Astrocyte of the hippocampus (primary cell): Measurements from ENCODE around the gene RNF121.

Source experiments
- DNase-seq: peaks from one replicate; pipeline ENCODE4 v3.0.0; 2011; ENCODE audit warnings: low read depth, low spot score

RNF121 gene

GRCh38 chr11:71934213-71934612 is 5.4 kb downstream of the RNF121 start:
- no peak for DNase-seq

- DNase-seq = no peak
Measured at GRCh38 chr11:71935338-71935925, 6.6 kb downstream of the RNF121 start.

GRCh38 chr11:71936825-71937224 is 8.0 kb downstream of the RNF121 start:
- peak; percentile 58 for DNase-seq

- DNase-seq = no peak
Measured at GRCh38 chr11:71937826-71938225, 9.0 kb downstream of the RNF121 start.

- DNase-seq = no peak
Measured at GRCh38 chr11:71940561-71941219, 11.8 kb downstream of the RNF121 start.

- peak; percentile 74 for DNase-seq
Measured at GRCh38 chr11:71946144-71946571, 17.3 kb downstream of the RNF121 start.

- DNase-seq = no peak
Measured at GRCh38 chr11:71947498-71947897, 18.7 kb downstream of the RNF121 start.

GRCh38 chr11:71948314-71949027 is 19.6 kb downstream of the RNF121 start:
- DNase-seq = peak; percentile 34

- no peak for DNase-seq
Measured at GRCh38 chr11:71949034-71949433, 20.2 kb downstream of the RNF121 start.

- no peak for DNase-seq
Measured at GRCh38 chr11:71951741-71952310, 23.0 kb downstream of the RNF121 start.

GRCh38 chr11:71955898-71956456 is 27.1 kb downstream of the RNF121 start:
- no peak for DNase-seq

- DNase-seq = peak; percentile 54
Measured at GRCh38 chr11:71962428-71963038, 33.7 kb downstream of the RNF121 start.

- DNase-seq = no peak
Measured at GRCh38 chr11:71963468-71963867, 34.6 kb downstream of the RNF121 start.

GRCh38 chr11:71964641-71965040 is 35.8 kb downstream of the RNF121 start:
- peak; percentile 34 for DNase-seq

- no peak for DNase-seq
Measured at GRCh38 chr11:71971680-71972079, 42.8 kb downstream of the RNF121 start.

- DNase-seq = peak; percentile 40
Measured at GRCh38 chr11:71976551-71976950, 47.7 kb downstream of the RNF121 start.

GRCh38 chr11:71977090-71977489 is 48.2 kb downstream of the RNF121 start:
- no peak for DNase-seq

GRCh38 chr11:71977743-71978418 is 49.0 kb downstream of the RNF121 start:
- peak; percentile 65 for DNase-seq

GRCh38 chr11:71979094-71979493 is 50.2 kb downstream of the RNF121 start:
- no peak for DNase-seq

GRCh38 chr11:71979602-71980001 is 50.8 kb downstream of the RNF121 start:
- DNase-seq = no peak

- DNase-seq = no peak
Measured at GRCh38 chr11:71986131-71986530, 57.3 kb downstream of the RNF121 start.
